ENCODE measurements around the gene SSC5D.

DNA sequence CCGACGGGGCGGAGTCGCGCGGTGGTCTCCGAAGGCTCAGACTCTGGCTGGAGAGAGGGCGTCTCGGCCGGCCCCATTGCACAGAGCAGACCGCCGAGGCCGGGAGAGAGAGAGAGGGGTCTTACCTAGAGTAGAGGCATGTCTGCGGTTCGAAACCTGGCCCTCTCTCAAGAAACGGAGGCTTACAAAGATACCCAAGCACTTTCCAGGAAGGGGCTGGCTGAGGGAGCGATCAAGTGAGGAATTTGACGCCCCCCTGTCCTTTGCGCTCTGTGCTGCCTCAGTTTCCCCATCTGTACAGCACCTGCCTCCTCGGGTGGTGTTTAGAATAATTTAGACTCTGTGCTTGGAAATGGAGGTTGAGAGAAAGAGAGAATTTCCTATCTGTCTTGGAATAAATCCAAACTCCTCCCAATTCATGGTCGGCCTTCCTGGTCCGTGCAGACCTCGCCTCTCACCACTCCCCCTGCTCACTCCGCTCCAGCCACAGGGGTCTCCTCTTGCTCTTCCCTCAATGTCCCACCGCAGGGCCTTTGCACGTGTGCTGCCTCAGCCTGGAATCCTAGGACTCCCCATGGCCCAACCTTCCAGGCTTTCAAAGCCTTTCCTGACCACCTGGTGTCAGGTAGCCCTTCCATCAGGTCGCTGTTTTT, 26.1 kb upstream of the SSC5D start:
- TF ChIP-seq, protein P1, sequence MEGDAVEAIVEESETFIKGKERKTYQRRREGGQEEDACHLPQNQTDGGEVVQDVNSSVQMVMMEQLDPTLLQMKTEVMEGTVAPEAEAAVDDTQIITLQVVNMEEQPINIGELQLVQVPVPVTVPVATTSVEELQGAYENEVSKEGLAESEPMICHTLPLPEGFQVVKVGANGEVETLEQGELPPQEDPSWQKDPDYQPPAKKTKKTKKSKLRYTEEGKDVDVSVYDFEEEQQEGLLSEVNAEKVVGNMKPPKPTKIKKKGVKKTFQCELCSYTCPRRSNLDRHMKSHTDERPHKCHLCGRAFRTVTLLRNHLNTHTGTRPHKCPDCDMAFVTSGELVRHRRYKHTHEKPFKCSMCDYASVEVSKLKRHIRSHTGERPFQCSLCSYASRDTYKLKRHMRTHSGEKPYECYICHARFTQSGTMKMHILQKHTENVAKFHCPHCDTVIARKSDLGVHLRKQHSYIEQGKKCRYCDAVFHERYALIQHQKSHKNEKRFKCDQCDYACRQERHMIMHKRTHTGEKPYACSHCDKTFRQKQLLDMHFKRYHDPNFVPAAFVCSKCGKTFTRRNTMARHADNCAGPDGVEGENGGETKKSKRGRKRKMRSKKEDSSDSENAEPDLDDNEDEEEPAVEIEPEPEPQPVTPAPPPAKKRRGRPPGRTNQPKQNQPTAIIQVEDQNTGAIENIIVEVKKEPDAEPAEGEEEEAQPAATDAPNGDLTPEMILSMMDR (conservative IDR thresholded peaks at IDR 0.05 in 1 of 2, IDR thresholded peaks at IDR 0.05 in 1 of 2; ENCODE audit: low read depth in 1 of 2, low read length in 2 of 2): no peak
- TF ChIP-seq EZH2 (IDR thresholded peaks at IDR 0.05; ENCODE audit: low read length, missing control alignments): no peak

Measured in fibroblast of lung (primary cell).